HepG2 (cell line): ENCODE measurements around the gene P2RX2. TPM values are rescaled to one million over a fixed set of nuclear protein-coding genes. Genes with fewer than 3 reads are reported as not detected.
A peak's percentile ranks its signal among the peaks of the same experiment; 100 is the strongest.

Experiments
- ATAC-seq: fragments of 200-7000 bp; cut with Tn5 transposase; 3 replicates; pipeline ENCODE4 v1.9.1; 2020; ENCODE audit warnings: mild to moderate bottlenecking, moderate library complexity
- BruUV-seq: library from RNA; stranded (reverse); fragments of 400-500 nt; replicated peaks from 2 replicates; lab custom pipeline; 2021; lab: Mats Ljungman, UMichigan
- CTCF ChIA-PET: fragments of 300-600 bp; formaldehyde crosslinking; extraction: SDS; loops from one replicate; lab custom pipeline; 2021; ENCODE audit warnings: low total read pairs, inconsistent platforms, low intra/inter-chr PET ratio; lab: Yijun Ruan, JAX
- POLR2A ChIA-PET: fragments of 350-600 bp; sonication (Branson Sonifier 250); formaldehyde crosslinking; loops from one replicate; lab custom pipeline; 2020; ENCODE audit warnings: antibody characterized with exemption, inconsistent platforms; lab: Yijun Ruan, JAX
- DNase-seq: peaks from one replicate; pipeline ENCODE4 v3.0.0-alpha.2; 2015; ENCODE audit warnings: low spot score
- FAIRE-seq: peaks from 3 replicates; lab custom pipeline; 2011; peaks lifted over from hg19 to GRCh38; lab: Jason Lieb, UNC
- H2AFZ ChIP-seq: one replicate; pipeline ENCODE4 v1.6.1; 2011; ENCODE audit warnings: low read length, inconsistent platforms
- H3K27ac ChIP-seq: fragments of 300-600 bp; 3 replicates; pipeline ENCODE4 v1.8.0; 2011; ENCODE audit warnings: mixed run types, mild to moderate bottlenecking, mixed read lengths, low read length, inconsistent platforms; ENCODE audit not compliant: insufficient read depth; ENCODE audit errors: extremely low read length
- H3K27me3 ChIP-seq, 2 experiments: fragments of 200-600 bp in 1 of 2; 2 replicates in 1 of 2; 3 replicates in 1 of 2; pipeline versions ENCODE4 v1.6.0 to v1.8.0; 2011; ENCODE audit warnings: low read length in 2 of 2, mild to moderate bottlenecking in 2 of 2, moderate library complexity in 2 of 2, inconsistent platforms in 1 of 2; ENCODE audit not compliant: insufficient read depth in 2 of 2, control insufficient read depth in 1 of 2
- H3K36me3 ChIP-seq, 2 experiments: fragments of 200-600 bp in 1 of 2; replicated peaks in 1 of 2; 2 replicates in 1 of 2; 3 replicates in 1 of 2; pipeline versions ENCODE4 v1.5.1 to v1.8.0; 2011; ENCODE audit warnings: low read length in 2 of 2, inconsistent platforms in 1 of 2; ENCODE audit not compliant: insufficient read depth in 2 of 2, control insufficient read depth in 1 of 2
- H3K4me1 ChIP-seq: 2 replicates; pipeline ENCODE4 v1.5.1; 2012; ENCODE audit warnings: low read length, inconsistent platforms; ENCODE audit not compliant: insufficient read depth
- H3K4me2 ChIP-seq: 2 replicates; pipeline ENCODE4 v1.6.0; 2011; ENCODE audit warnings: low read depth, low read length, inconsistent platforms
- H3K4me3 ChIP-seq, 3 experiments: fragments of 200-600 bp in 1 of 3; sonication (generic), shearing (Covaris generic) in 1 of 3; replicated peaks in 1 of 3; 2 replicates each; pipeline ENCODE4 v1.5.1; 2011 to 2016; ENCODE audit warnings: low read length in 3 of 3, inconsistent platforms in 2 of 3, low read depth in 2 of 3, mild to moderate bottlenecking in 2 of 3, control low read depth in 1 of 3, mixed read lengths in 1 of 3; ENCODE audit not compliant: insufficient read depth in 1 of 3
- H3K79me2 ChIP-seq: one replicate; pipeline ENCODE4 v1.6.1; 2011; ENCODE audit warnings: low read length, inconsistent platforms; ENCODE audit not compliant: insufficient read depth
- H3K9ac ChIP-seq: 2 replicates; pipeline ENCODE4 v1.6.0; 2011; ENCODE audit warnings: mild to moderate bottlenecking, low read depth, low read length, inconsistent platforms; ENCODE audit not compliant: insufficient read depth
- H3K9me3 ChIP-seq: 2 replicates; pipeline ENCODE4 v1.5.1; 2012; ENCODE audit warnings: mild to moderate bottlenecking, low read length
- H4K20me1 ChIP-seq: 2 replicates; pipeline ENCODE4 v1.6.0; 2011; ENCODE audit warnings: inconsistent platforms, mild to moderate bottlenecking, low read length, moderate library complexity; ENCODE audit not compliant: insufficient read depth
- AGO2 ChIP-seq: fragments of 200-400 bp; formaldehyde crosslinking; optimal IDR thresholded peaks from 2 replicates; pipeline ENCODE3; 2017; ENCODE audit warnings: mild to moderate bottlenecking, low read depth, low read length, moderate library complexity
- HCFC1 ChIP-seq: fragments of 150-350 bp; IDR thresholded peaks from 2 replicates; pipeline ENCODE4 v1.6.1; 2014; ENCODE audit warnings: low read depth, low read length
- PHF5A ChIP-seq: IDR thresholded peaks from one replicate; pipeline ENCODE4 v1.6.1; 2018; ENCODE audit warnings: low read depth, missing genetic modification reagents; ENCODE audit not compliant: unreplicated experiment
- ZNF329 ChIP-seq: sonication (generic); formaldehyde crosslinking; IDR thresholded peaks from 2 replicates; pipeline ENCODE4 v1.9.0; 2021; ENCODE audit warnings: low read depth, mild to moderate bottlenecking, missing genetic modification reagents
- ZNF430 ChIP-seq: sonication (generic); formaldehyde crosslinking; IDR thresholded peaks from 2 replicates; pipeline ENCODE4 v1.9.0; 2021; ENCODE audit warnings: mild to moderate bottlenecking, missing genetic modification reagents
- ZNF790 ChIP-seq: sonication (generic); formaldehyde crosslinking; IDR thresholded peaks from 2 replicates; pipeline ENCODE4 v1.8.0; 2022; ENCODE audit warnings: missing genetic modification reagents, mild to moderate bottlenecking, borderline replicate concordance
- WGBS: methylation state at CpG from one replicate; pipeline ENCODE4 v1.1.6; 2017; ENCODE audit warnings: low lambda C conversion rate; 5-methylcytosine and 5-hydroxymethylcytosine counted together
- in situ Hi-C: cut with HindIII; loops from 2 replicates; pipeline ENCODE4 v1.10.0; 2017; ENCODE audit warnings: low pct_unique_long_range_greater_than_20kb; ENCODE audit not compliant: extremely low pct_ligation_motif_present
- intact Hi-C: fragments of 100-400 bp; cut with micrococcal nuclease; formaldehyde crosslinking; loops from one replicate; pipeline ENCODE4 v1.10.0; 2022; ENCODE audit not compliant: unreplicated experiment
- polyA plus RNA-seq, 8 experiments: library from polyadenylated mRNA; depleted of rRNA in 3 of 8; stranded (reverse) in 7 of 8; unstranded in 1 of 8; fragments of >200 nt; fragmentation: Illumina TruSeq in 4 of 8; extraction: Trizol in 4 of 8; gene quantifications; 2 replicates each; pipeline versions ENCODE4 v1.2.1 to v1.2.3, GENCODE V29; 2011 to 2016; ENCODE audit warnings: low read depth in 4 of 8, missing spikeins in 1 of 8, mixed read lengths in 1 of 8; ENCODE audit not compliant: insufficient read depth in 1 of 8
- total RNA-seq, 5 experiments: library from RNA; depleted of rRNA; stranded (reverse); fragments of >200 nt; fragmentation: Illumina TruSeq; extraction: Trizol; gene quantifications; 2 replicates each; pipeline ENCODE4 v1.2.3, GENCODE V29; 2016; ENCODE audit warnings: low read depth in 1 of 5

P2RX2 gene
- total and polyA plus RNA-seq, 2 of the 13 experiments (the other 11 are each of a cell fraction or from before 2014, with no cell fraction given): not detected

GRCh38 chr12:132580701-132581292 is 37.8 kb upstream of the P2RX2 start:
- peaks cover 3 to 7% of the 10 kb centered on the region in 2 experiments; a peak in 2 of 5 replicates for H3K36me3 ChIP-seq
- no peak for TF ChIP-seq ZNF430 (CRISPR knock-in tag)
- peak; percentile 97 for TF ChIP-seq ZNF329 (CRISPR knock-in tag)
- ATAC-seq (no peak), FAIRE-seq (no peak), DNase-seq (no peak)
- no peaks in the 10 kb centered on the region for H4K20me1 ChIP-seq
- ChIA-PET CTCF (no interaction called here), POLR2A (no interaction called here)
- no peak overlapping the region for H2AFZ ChIP-seq
- no peak overlapping the region for H3K4me2 ChIP-seq
- H3K27me3 ChIP-seq: no peaks in the 10 kb centered on the region
- no peaks in the 10 kb centered on the region for H3K9me3 ChIP-seq
- H3K79me2 ChIP-seq: no peaks in the 10 kb centered on the region
- intact Hi-C loops: no loop called here
- no peaks in the 10 kb centered on the region for H3K4me1 ChIP-seq
- no TSS peak for BruUV-seq
- in situ Hi-C loops: no loop called here
- WGBS: 94% methylated on average over 7 of the region's 12 CpGs
- H3K4me3 ChIP-seq: no peak overlapping the region
- no peak overlapping the region for H3K9ac ChIP-seq
- no peak overlapping the region for H3K27ac ChIP-seq

- no peak for FAIRE-seq
- CTCF ChIA-PET: no interaction called here
- H3K27ac ChIP-seq: no peak overlapping the region
- no peak overlapping the region for H3K4me2 ChIP-seq
- TF ChIP-seq AGO2: peak; percentile 50
- no peak for TF ChIP-seq ZNF790 (CRISPR knock-in tag)
- no peak for TF ChIP-seq PHF5A (CRISPR knock-in tag)
- TF ChIP-seq HCFC1: no peak
- TF ChIP-seq, all 625 proteins: peak for 1
- WGBS: 81% methylated on average over 6 of the region's 17 CpGs
- BruUV-seq: no TSS peak
- no peaks in the 10 kb centered on the region for H3K27me3 ChIP-seq
- H3K79me2 ChIP-seq: no peaks in the 10 kb centered on the region
- POLR2A ChIA-PET: no interaction called here
- H3K4me3 ChIP-seq: no peak overlapping the region
- no peak overlapping the region for H2AFZ ChIP-seq
- H3K9ac ChIP-seq: no peak overlapping the region
- no peaks in the 10 kb centered on the region for H3K9me3 ChIP-seq
- no peaks in the 10 kb centered on the region for H4K20me1 ChIP-seq
- ATAC-seq (no peak), DNase-seq (no peak)
- no peaks in the 10 kb centered on the region for H3K4me1 ChIP-seq
- intact Hi-C loops: no loop called here
- in situ Hi-C loops: no loop called here
- peaks cover 3 to 7% of the 10 kb centered on the region in 2 experiments; a peak in 2 of 5 replicates for H3K36me3 ChIP-seq
Observed at GRCh38 chr12:132581348-132582057, 37.1 kb upstream of the P2RX2 start.
